Suprapubic skin (tissue), 3 donors: ENCODE results near the gene CDK5R1.

Experiments used
- EP300 ChIP-seq: sonication (generic); formaldehyde crosslinking; IDR thresholded peaks from one replicate; pipeline ENCODE4 v1.6.1; 2017; ENCODE audit warnings: antibody characterized with exemption
- TF ChIP-seq, protein P1 (sequence below), 2 donors: fragments of 200-600 bp in 1 of 2; fragments of 450-650 bp in 1 of 2; sonication (generic) in 1 of 2; IDR thresholded peaks; one replicate each; pipeline ENCODE4 v1.5.1; 2016 to 2019; ENCODE audit warnings: antibody characterized with exemption in 2 of 2, mild to moderate bottlenecking in 1 of 2, moderate library complexity in 1 of 2

DNA sequence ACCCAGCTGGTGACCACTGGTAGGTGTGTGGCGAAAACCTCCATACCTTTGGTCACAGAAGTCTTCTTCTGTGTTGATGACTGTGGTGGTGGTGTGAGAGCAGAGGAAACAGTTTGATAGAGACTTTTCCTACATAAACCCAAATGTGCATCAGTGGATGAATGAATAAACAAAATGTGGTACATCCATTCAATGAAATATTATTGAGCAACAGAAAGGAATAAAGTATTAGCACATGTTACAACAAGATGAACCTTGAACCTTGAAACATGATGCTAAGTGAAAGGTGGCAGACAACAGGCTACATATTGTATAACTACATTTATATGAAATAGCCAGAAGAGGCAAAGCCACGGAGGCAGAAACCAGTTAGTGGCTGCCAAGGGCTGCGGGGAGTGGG, 15.2 kb downstream of the CDK5R1 start:
- TF ChIP-seq, protein P1, sequence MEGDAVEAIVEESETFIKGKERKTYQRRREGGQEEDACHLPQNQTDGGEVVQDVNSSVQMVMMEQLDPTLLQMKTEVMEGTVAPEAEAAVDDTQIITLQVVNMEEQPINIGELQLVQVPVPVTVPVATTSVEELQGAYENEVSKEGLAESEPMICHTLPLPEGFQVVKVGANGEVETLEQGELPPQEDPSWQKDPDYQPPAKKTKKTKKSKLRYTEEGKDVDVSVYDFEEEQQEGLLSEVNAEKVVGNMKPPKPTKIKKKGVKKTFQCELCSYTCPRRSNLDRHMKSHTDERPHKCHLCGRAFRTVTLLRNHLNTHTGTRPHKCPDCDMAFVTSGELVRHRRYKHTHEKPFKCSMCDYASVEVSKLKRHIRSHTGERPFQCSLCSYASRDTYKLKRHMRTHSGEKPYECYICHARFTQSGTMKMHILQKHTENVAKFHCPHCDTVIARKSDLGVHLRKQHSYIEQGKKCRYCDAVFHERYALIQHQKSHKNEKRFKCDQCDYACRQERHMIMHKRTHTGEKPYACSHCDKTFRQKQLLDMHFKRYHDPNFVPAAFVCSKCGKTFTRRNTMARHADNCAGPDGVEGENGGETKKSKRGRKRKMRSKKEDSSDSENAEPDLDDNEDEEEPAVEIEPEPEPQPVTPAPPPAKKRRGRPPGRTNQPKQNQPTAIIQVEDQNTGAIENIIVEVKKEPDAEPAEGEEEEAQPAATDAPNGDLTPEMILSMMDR (IDR thresholded peaks at IDR 0.05) = no peak
- no peak for TF ChIP-seq EP300
